K562 (cell line): ENCODE data around the gene PSMB8. TPM values are rescaled to one million over a fixed set of nuclear protein-coding genes. Genes with fewer than 3 reads are reported as not detected.

ENCODE experiments used
- ATF7 ChIP-seq: fragments of 450-650 bp; IDR thresholded peaks from 2 replicates; pipeline ENCODE4 v1.7.1; 2014; ENCODE audit warnings: mild to moderate bottlenecking, moderate library complexity
- FUS ChIP-seq: fragments of 200-400 bp; formaldehyde crosslinking; optimal IDR thresholded peaks from 2 replicates; pipeline ENCODE3; 2017; ENCODE audit warnings: low read depth, low read length
- HCFC1 ChIP-seq: IDR thresholded peaks from 2 replicates; pipeline ENCODE4 v1.6.1; 2012; ENCODE audit warnings: low read depth, low read length, improper control_type of control experiment
- HLTF ChIP-seq: fragments of 450-650 bp; IDR thresholded peaks from 2 replicates; pipeline ENCODE4 v1.6.1; 2016
- HNRNPL ChIP-seq: fragments of 200-400 bp; formaldehyde crosslinking; IDR thresholded peaks from 2 replicates; pipeline ENCODE4 v1.6.1; 2017; ENCODE audit warnings: low read depth, mild to moderate bottlenecking, low read length
- HNRNPLL ChIP-seq: fragments of 200-400 bp; formaldehyde crosslinking; IDR thresholded peaks from 2 replicates; pipeline ENCODE4 v1.6.1; 2017; ENCODE audit warnings: low read length, low read depth, mild to moderate bottlenecking; ENCODE audit not compliant: poor library complexity, severe bottlenecking
- LCOR ChIP-seq: sonication (generic); formaldehyde crosslinking; IDR thresholded peaks from 2 replicates; pipeline ENCODE4 v1.8.0; 2022; ENCODE audit warnings: mild to moderate bottlenecking, missing genetic modification reagents
- NONO ChIP-seq, 2 experiments: fragments of 200-400 bp in 1 of 2; fragments of 450-650 bp in 1 of 2; formaldehyde crosslinking in 1 of 2; IDR thresholded peaks; 2 replicates each; pipeline ENCODE4 v1.6.1; 2017; ENCODE audit warnings: low read depth in 2 of 2, mild to moderate bottlenecking in 2 of 2, moderate library complexity in 2 of 2, low read length in 1 of 2
- NUFIP1 ChIP-seq: fragments of 450-650 bp; IDR thresholded peaks from 2 replicates; pipeline ENCODE4 v1.6.1; 2018; ENCODE audit not compliant: partially characterized antibody
- RFX7 ChIP-seq: fragments of 250-450 bp; sonication (Bioruptor Pico); IDR thresholded peaks from 2 replicates; pipeline ENCODE4 v1.5.1; 2021; ENCODE audit warnings: mild to moderate bottlenecking
- SMAD3 ChIP-seq: fragments of 450-650 bp; formaldehyde crosslinking; conservative IDR thresholded peaks from 2 replicates; pipeline ENCODE4 v1.4.0; 2020; ENCODE audit warnings: mild to moderate bottlenecking
- SP1 ChIP-seq: sonication (generic); formaldehyde crosslinking; IDR thresholded peaks from 2 replicates; pipeline ENCODE4 v1.8.1; 2022; ENCODE audit warnings: mild to moderate bottlenecking, missing genetic modification reagents
- SREBF2 ChIP-seq: sonication (generic); formaldehyde crosslinking; IDR thresholded peaks from 2 replicates; pipeline ENCODE4 v1.4.0; 2020; ENCODE audit warnings: mild to moderate bottlenecking, missing genetic modification reagents
- TEAD2 ChIP-seq: fragments of 450-650 bp; IDR thresholded peaks from 2 replicates; pipeline ENCODE4 v1.6.1; 2016; ENCODE audit warnings: missing genetic modification characterization, control low read depth, missing compliant biosample characterization
- ZKSCAN1 ChIP-seq: fragments of 150-350 bp; IDR thresholded peaks from 2 replicates; pipeline ENCODE4 v1.6.1; 2016; ENCODE audit warnings: low read depth, low read length
- ZNF561 ChIP-seq: fragments of 450-650 bp; formaldehyde crosslinking; conservative IDR thresholded peaks from 2 replicates; pipeline ENCODE4 v1.4.0; 2020; ENCODE audit warnings: mild to moderate bottlenecking, moderate library complexity
- polyA plus RNA-seq, 8 experiments: library from polyadenylated mRNA; depleted of rRNA in 4 of 8; stranded (reverse) in 5 of 8; unstranded in 3 of 8; fragments of >200 nt; fragmentation: Nextera tagmentation in 2 of 8; fragmentation: Illumina TruSeq in 1 of 8; extraction: Ambion mirVana in 2 of 8; extraction: Trizol in 1 of 8; gene quantifications; 2 replicates each; pipeline versions ENCODE4 v1.2.1 to v1.2.3, GENCODE V29; 2011 to 2014; ENCODE audit warnings: inconsistent platforms in 1 of 8, missing spikeins in 1 of 8
- total RNA-seq, 7 experiments: library from RNA; depleted of rRNA in 6 of 7; stranded (reverse); fragments of >200 nt in 6 of 7; fragmentation: Illumina TruSeq in 2 of 7; extraction: Trizol in 2 of 7; gene quantifications; 2 replicates each; pipeline versions ENCODE4 v1.2.1 to v1.2.3, GENCODE V29; 2011 to 2021; ENCODE audit warnings: low replicate concordance in 1 of 7
- TF ChIP-seq, protein P1 (sequence below): sonication (generic); formaldehyde crosslinking; IDR thresholded peaks from 2 replicates; pipeline ENCODE4 v1.4.0; 2020; ENCODE audit warnings: mild to moderate bottlenecking, missing genetic modification reagents
- TF ChIP-seq, protein P2 (sequence below), 3 experiments: IDR thresholded peaks in 2 of 3; conservative IDR thresholded peaks in 1 of 3; 2 replicates each; pipeline ENCODE4 v1.5.1; 2011 to 2012; ENCODE audit warnings: low read length in 3 of 3, mild to moderate bottlenecking in 3 of 3, control low read depth in 2 of 3, improper control_type of control experiment in 1 of 3, inconsistent platforms in 1 of 3, low read depth in 1 of 3, mixed read lengths in 1 of 3, moderate library complexity in 1 of 3; ENCODE audit not compliant: insufficient read depth in 2 of 3
- TF ChIP-seq, protein P3 (sequence below): fragments of 450-650 bp; conservative IDR thresholded peaks from 2 replicates; pipeline ENCODE4 v1.6.1; 2016; ENCODE audit warnings: missing genetic modification characterization, low read depth, mild to moderate bottlenecking, missing compliant biosample characterization, moderate library complexity
- TF ChIP-seq, protein P4 (sequence below): fragments of 250-450 bp; sonication (Bioruptor Pico); IDR thresholded peaks from 2 replicates; pipeline ENCODE4 v1.5.0; 2021; ENCODE audit warnings: mild to moderate bottlenecking, moderate library complexity

The PSMB8 gene
- total and polyA plus RNA-seq, 9 of the 15 experiments (the other 6 are each of a cell fraction or from before 2014, with no cell fraction given): 0.71 to 4.0 (median 2.4) TPM

DNA sequence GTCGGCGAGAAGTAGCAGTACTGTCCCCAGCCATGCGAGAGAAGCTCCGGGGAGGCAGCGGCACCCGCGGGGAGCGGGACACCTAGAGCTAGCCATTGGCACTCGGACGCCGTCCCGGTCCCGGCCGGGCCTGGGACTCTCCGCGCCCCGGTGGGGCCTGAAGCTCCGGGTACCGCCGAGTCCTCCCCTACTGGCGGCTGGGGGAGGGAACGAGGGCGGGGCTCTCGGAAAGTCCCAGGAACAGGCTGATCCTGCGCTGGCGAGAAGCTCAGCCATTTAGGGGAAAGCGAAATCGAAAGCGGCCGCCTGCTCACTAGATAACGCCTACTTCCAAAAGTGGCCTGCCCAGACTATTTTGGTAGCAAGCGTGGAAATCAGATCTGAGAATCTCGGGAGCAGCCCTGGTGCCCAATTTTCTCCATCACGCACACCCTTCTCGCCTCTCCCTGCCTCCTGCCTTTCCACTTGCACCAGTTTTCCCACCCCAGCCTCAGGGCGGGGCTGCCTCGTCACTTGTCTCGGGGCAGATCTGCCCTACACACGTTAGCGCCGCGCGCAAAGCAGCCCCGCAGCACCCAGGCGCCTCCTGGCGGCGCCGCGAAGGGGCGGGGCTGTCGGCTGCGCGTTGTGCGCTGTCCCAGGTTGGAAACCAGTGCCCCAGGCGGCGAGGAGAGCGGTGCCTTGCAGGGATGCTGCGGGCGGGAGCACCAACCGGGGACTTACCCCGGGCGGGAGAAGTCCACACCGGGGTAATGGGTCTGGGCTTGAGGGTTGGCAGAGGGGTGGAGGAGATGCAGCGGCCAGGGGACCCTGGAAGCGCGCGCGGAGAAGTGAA lies 9.9 kb upstream of the PSMB8 start, which contains the start of the genes PSMB9 and TAP1 (continued):
- TF ChIP-seq, protein P1, sequence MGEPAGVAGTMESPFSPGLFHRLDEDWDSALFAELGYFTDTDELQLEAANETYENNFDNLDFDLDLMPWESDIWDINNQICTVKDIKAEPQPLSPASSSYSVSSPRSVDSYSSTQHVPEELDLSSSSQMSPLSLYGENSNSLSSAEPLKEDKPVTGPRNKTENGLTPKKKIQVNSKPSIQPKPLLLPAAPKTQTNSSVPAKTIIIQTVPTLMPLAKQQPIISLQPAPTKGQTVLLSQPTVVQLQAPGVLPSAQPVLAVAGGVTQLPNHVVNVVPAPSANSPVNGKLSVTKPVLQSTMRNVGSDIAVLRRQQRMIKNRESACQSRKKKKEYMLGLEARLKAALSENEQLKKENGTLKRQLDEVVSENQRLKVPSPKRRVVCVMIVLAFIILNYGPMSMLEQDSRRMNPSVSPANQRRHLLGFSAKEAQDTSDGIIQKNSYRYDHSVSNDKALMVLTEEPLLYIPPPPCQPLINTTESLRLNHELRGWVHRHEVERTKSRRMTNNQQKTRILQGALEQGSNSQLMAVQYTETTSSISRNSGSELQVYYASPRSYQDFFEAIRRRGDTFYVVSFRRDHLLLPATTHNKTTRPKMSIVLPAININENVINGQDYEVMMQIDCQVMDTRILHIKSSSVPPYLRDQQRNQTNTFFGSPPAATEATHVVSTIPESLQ (CRISPR knock-in tag): no peak
- TF ChIP-seq ATF7 (peak; percentile 77; the same call in 1 of the 2 replicates), SP1 (CRISPR knock-in tag) (peak; percentile 99), HLTF (peak; percentile 41; the same call in 1 of the 2 replicates), RFX7 (CRISPR knock-in tag) (no peak), ZKSCAN1 (peak; percentile 79), SREBF2 (0 out of 2 replicates have a peak, but pooled peaks have one; percentile 82), NUFIP1 (no peak), SMAD3 (CRISPR knock-in tag) (0 out of 2 replicates have a peak, but pooled peaks have one; percentile 60), HCFC1 (peak; percentile 62), HNRNPLL (peak; percentile 87), HNRNPL (no peak), LCOR (CRISPR knock-in tag) (peak; percentile 97), FUS (peak; percentile 54), NONO (IDR thresholded peaks at IDR 0.05; ENCODE audit: low read depth in 2 of 2, low read length in 1 of 2) (peak in 1 of 2 experiments; percentile 73; a peak in 1 of 4 replicates), TEAD2 (tag) (no peak), ZNF561 (no peak)
- TF ChIP-seq, protein P2, sequence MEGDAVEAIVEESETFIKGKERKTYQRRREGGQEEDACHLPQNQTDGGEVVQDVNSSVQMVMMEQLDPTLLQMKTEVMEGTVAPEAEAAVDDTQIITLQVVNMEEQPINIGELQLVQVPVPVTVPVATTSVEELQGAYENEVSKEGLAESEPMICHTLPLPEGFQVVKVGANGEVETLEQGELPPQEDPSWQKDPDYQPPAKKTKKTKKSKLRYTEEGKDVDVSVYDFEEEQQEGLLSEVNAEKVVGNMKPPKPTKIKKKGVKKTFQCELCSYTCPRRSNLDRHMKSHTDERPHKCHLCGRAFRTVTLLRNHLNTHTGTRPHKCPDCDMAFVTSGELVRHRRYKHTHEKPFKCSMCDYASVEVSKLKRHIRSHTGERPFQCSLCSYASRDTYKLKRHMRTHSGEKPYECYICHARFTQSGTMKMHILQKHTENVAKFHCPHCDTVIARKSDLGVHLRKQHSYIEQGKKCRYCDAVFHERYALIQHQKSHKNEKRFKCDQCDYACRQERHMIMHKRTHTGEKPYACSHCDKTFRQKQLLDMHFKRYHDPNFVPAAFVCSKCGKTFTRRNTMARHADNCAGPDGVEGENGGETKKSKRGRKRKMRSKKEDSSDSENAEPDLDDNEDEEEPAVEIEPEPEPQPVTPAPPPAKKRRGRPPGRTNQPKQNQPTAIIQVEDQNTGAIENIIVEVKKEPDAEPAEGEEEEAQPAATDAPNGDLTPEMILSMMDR (IDR thresholded peaks at IDR 0.05 in 2 of 3, conservative IDR thresholded peaks at IDR 0.05 in 1 of 3; ENCODE audit: insufficient read depth in 2 of 3, low read depth in 1 of 3, low read length in 3 of 3): peak; percentile 91 to 98 (median 98)
- TF ChIP-seq, protein P3, sequence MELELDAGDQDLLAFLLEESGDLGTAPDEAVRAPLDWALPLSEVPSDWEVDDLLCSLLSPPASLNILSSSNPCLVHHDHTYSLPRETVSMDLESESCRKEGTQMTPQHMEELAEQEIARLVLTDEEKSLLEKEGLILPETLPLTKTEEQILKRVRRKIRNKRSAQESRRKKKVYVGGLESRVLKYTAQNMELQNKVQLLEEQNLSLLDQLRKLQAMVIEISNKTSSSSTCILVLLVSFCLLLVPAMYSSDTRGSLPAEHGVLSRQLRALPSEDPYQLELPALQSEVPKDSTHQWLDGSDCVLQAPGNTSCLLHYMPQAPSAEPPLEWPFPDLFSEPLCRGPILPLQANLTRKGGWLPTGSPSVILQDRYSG (tag): no peak
- TF ChIP-seq, protein P4, sequence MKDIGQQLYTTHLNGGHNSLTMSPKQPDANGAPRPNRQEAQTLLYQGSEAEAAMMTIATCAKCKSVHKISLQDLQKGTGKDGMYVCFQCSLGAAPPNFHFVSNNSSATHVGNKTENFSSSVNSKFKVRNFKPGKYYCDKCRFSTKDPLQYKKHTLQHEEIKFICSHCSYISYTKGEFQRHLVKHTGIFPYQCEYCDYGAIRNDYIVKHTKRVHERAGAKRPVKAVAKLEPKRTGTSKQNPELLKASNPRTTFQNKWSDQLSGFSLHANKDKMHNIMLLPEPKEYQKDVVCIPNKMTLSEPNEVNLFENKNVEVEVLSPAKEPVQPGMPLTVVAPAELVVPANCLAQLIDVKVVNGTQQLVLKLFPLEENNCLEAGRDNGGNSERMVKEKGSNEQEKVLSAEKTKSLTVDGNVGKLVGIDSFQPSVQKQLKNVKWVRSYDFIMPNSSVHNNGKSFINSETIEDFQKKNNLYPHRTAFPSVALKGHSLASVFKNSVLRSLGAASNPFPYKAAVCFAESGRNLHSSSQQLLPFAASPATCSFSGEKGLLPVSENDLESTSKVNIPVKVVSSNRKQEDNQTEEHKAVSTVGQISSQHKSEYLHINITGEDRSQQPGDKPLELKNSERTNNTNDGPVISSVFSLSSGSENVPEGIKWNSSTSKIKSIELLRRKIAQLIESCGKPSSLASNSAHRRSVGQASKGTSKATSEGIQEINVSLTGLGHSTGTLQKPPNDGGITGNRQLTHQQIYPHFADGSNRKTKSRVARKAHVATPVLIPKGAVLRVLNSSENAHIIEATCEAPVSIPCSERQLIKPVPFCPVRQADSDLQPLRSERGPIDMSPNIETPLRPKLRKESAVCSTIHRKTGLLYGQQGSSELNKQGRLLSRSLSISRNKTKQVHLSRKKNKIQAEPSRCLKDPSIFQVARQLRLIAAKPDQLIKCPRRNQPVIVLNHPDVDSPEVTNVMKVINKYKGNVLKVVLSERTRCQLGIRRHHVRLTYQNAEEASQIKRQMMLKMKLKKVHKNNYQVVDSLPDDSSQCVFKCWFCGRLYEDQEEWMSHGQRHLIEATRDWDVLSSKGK: no peak
